ENCODE measurements around the gene SYNM.

The SYNM gene

DNA sequence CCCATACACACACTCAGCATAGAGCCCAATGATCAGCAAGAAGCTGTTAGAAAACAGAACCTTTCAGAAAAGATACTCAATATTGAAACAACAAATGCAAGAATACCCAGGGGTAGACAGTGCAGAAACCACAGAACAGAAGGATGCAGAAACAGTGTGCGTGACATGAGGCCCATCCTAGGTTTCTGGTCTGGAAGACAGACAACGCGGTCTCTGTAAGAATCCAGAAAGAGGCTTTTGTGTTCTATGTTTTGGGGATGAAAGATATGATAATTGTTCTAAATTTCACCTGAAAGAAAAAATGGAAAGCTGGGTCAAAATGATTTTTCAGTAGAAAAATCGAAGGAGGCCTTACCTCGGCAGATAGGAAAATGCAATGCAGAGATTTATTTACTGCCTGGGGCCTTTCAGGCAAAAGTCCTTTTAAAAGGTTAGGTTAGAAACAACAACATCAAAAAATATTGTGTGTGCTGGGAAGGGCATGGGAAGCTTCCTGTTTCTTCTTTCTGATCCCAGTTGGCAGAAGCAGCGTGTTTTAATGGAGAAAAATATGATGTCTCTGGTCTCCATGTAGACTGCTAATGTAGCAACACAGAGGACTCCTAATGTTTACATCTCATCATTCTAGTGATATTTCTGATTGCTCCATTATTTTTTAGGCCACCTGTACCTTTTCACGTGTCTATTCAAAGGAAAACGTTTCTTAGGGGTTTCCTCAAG is 17.0 kb downstream of the SYNM start:
- no peak overlapping the region for H3K27ac ChIP-seq
- TF ChIP-seq CTCF (conservative IDR thresholded peaks at IDR 0.05): no peak
- TF ChIP-seq ZFX (IDR thresholded peaks at IDR 0.05): no peak

DNA sequence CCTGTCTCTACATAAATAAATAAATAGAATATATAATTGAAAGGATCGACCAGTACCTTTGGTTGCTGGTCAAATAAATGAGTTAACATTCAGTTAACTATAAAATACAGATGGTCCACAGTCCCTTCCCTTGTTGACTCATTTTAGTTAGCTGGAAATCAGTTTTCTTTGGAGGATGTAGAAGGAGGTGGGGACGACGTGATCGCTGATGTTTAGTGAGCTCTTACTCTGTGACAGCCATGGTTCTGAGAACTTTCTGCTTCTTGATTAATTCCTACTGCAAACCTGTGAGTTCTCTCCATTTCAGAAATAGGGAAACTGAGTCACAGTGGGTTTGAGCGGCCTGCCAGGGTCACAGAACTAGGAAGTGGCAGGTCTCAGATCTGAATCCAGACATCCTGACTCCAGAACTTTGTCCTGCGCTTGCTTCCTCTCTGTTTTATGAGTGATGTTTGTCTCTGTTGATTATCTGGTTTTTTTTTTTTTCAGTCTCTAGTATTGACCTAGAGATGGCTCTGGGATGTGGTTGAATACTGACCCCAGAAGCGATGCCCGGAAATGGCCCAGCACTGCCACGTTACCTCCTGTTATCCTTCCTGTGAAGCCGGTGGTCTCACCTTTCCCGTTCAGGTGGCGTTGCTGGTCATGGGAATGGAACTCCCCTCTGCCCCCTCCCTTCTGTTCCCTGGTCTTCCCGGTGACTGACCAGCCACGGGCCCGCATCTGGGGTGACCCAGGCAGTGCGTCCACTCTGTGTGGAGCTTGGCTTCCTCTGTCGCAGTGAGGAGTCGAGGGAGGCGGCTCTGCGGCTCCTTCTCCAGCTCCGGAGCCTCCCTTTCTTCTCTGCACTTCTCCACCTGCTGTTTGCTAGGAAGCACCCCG is 18.2 kb downstream of the SYNM start:
- peak overlapping the region; percentile 30 for H3K27ac ChIP-seq
- TF ChIP-seq ZFX (IDR thresholded peaks at IDR 0.05) (no peak), CTCF (conservative IDR thresholded peaks at IDR 0.05) (no peak)

- peak overlapping the region; percentile 30 for H3K27ac ChIP-seq
- TF ChIP-seq CTCF (conservative IDR thresholded peaks at IDR 0.05): no peak
- no peak for TF ChIP-seq ZFX (IDR thresholded peaks at IDR 0.05)
Observed at GRCh38 chr15:99123713-99124451, 19.0 kb downstream of the SYNM start.

- H3K27ac ChIP-seq: no peak overlapping the region; the same call in 1 of the 2 replicates
- TF ChIP-seq CTCF (conservative IDR thresholded peaks at IDR 0.05) (no peak), ZFX (IDR thresholded peaks at IDR 0.05) (no peak)
Observed at GRCh38 chr15:99124641-99125040, 19.8 kb downstream of the SYNM start.

GRCh38 chr15:99125061-99125891 is 20.4 kb downstream of the SYNM start:
- TF ChIP-seq CTCF (conservative IDR thresholded peaks at IDR 0.05): no peak
- no peak for TF ChIP-seq ZFX (IDR thresholded peaks at IDR 0.05)
- no peak overlapping the region for H3K27ac ChIP-seq

DNA sequence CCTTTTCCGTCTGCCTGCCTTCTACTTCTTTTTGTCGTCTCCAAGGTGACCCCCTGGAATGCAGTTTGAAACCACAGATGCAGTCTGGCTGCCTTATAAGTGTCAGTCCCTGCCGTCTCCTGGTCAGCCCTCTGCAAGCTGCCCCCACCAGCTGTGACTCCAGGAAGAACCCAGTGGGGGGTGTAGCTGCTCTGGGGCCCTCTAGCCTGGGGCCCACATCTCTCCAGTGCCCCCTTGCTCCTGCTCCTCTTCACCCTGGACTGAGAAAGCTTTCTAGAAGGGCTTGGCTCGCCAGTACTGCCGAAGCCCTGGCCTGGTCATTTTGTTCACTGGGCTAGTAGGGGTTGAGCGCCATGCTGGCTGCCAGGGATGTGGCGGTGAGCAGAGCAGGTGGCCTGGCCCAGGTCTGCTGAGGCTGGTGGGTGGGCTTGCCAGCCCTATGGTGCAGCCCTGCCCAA is 21.3 kb downstream of the SYNM start:
- H3K27ac ChIP-seq: no peak overlapping the region; the same call in 1 of the 2 replicates
- TF ChIP-seq ZFX (IDR thresholded peaks at IDR 0.05): no peak
- TF ChIP-seq CTCF (conservative IDR thresholded peaks at IDR 0.05): no peak
